Measurements from ENCODE around the gene CSRP1. TPM values are rescaled to one million over a fixed set of nuclear protein-coding genes. Genes with fewer than 3 reads are reported as not detected.

The CSRP1 gene
- total and polyA plus RNA-seq, 4 experiments from 2014 or later = 34.2 to 79.3 (median 55.3) TPM

DNA sequence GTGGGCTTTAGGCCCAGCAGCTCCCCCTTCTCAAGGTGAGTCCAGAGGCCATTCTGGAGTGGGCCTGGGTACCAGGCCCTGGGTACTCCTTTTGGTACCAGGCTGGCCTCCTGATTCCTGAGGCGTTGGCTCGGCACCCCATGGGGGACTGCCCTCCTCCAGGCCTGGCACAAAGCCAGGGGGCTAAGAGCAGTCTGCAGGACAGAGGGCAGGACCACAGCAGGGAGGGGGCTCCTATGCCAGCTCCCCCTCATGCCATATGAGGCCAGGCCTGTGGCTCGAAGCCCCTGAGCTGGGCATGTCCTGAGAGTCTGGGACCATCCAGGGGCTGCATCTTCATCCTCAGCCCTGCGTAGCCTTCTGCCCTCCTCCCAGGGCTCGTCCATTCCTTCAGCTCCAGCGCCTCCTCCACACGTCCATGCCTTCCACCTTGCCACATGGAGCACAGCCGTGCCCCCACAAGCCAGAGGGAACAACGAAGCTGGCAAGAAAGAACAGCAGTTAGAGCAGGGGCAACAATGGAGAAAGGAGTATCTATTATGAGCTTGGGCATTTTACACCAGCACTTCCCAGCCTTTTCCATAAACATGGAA, 41.1 kb downstream of the CSRP1 start:
- Histone ChIP-seq H3K27ac (ENCODE audit: low read depth, low read length) (no peak overlapping the region), H3K27me3 (ENCODE audit: insufficient read depth, low read length) (no peaks in the 10 kb centered on the region), H3K4me1 (ENCODE audit: insufficient read depth, low read length) (peaks cover 7% of the 10 kb centered on the region), H3K9me3 (ENCODE audit: control insufficient read depth in 1 of 2, low read length in 2 of 2) (no peaks in the 10 kb centered on the region), H3K36me3 (ENCODE audit: insufficient read depth, low read length) (no peaks in the 10 kb centered on the region), H3K4me3 (ENCODE audit: low read length in 2 of 2) (no peak overlapping the region)
- Mint-ChIP-seq H3K36me3 (no peaks in the 10 kb centered on the region), H3K9me3 (no peaks in the 10 kb centered on the region), H3K4me3 (no peak overlapping the region), H3K4me1 (peaks cover 5 to 19% (median 10%) of the 10 kb centered on the region in 4 donors), H3K27me3 (peaks cover 8 to 14% of the 10 kb centered on the region in 2 donors), H3K27ac (no peak overlapping the region)
- intact Hi-C loops (cut with micrococcal nuclease) = no loop called here
- no peak for DNase-seq
- POLR2A ChIA-PET (ENCODE audit: partially characterized antibody) = no interaction called here
- CTCF ChIA-PET (ENCODE audit: partially characterized antibody) = interaction anchor here (1.7 kb wide), 1 partner anchor 15 kb away, joined by 4 read pairs; no protein-coding TSS in a partner anchor

DNA sequence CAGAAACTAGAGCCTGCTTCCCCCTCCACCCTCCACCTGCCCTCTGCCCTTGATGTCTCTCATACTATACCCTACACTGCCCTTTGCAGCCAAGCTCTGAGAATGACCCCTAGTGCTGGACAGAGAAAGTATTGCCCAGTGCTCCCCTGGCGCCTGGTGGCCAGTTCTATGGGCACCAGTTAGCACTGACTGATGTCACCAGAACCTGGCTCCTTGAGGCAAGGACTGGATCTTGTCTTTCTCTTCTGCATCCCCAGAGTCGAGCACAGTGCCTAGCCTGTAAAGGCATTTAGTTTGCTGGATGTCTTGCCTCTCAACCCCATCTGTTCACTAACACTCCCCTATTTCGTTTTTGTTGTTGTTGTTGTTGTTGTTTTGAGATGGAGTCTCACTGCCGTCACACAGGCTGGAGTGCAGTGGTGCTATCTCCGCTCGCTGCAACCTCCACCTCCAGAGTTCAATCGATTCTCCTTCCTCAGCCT, 43.8 kb downstream of the CSRP1 start:
- Histone ChIP-seq H3K4me1 (ENCODE audit: insufficient read depth, low read length) (peaks cover under 1% of the 10 kb centered on the region), H3K4me3 (ENCODE audit: low read length in 2 of 2) (no peak overlapping the region), H3K9me3 (ENCODE audit: control insufficient read depth in 1 of 2, low read length in 2 of 2) (no peaks in the 10 kb centered on the region), H3K36me3 (ENCODE audit: insufficient read depth, low read length) (no peaks in the 10 kb centered on the region), H3K27ac (ENCODE audit: low read depth, low read length) (no peak overlapping the region), H3K27me3 (ENCODE audit: insufficient read depth, low read length) (no peaks in the 10 kb centered on the region)
- Mint-ChIP-seq H3K36me3 (no peaks in the 10 kb centered on the region), H3K27ac (no peak overlapping the region), H3K4me1 (peaks cover 0 to 7% (median 3%) of the 10 kb centered on the region in 4 donors), H3K4me3 (no peak overlapping the region), H3K27me3 (no peaks in the 10 kb centered on the region), H3K9me3 (no peaks in the 10 kb centered on the region)
- intact Hi-C loops (cut with micrococcal nuclease) = no loop called here
- CTCF ChIA-PET (ENCODE audit: partially characterized antibody) = interaction anchor here (1.6 kb wide), 1 partner anchor 18 kb away, joined by 3 read pairs; no protein-coding TSS in a partner anchor
- DNase-seq = no peak
- POLR2A ChIA-PET (ENCODE audit: partially characterized antibody) = no interaction called here

DNA sequence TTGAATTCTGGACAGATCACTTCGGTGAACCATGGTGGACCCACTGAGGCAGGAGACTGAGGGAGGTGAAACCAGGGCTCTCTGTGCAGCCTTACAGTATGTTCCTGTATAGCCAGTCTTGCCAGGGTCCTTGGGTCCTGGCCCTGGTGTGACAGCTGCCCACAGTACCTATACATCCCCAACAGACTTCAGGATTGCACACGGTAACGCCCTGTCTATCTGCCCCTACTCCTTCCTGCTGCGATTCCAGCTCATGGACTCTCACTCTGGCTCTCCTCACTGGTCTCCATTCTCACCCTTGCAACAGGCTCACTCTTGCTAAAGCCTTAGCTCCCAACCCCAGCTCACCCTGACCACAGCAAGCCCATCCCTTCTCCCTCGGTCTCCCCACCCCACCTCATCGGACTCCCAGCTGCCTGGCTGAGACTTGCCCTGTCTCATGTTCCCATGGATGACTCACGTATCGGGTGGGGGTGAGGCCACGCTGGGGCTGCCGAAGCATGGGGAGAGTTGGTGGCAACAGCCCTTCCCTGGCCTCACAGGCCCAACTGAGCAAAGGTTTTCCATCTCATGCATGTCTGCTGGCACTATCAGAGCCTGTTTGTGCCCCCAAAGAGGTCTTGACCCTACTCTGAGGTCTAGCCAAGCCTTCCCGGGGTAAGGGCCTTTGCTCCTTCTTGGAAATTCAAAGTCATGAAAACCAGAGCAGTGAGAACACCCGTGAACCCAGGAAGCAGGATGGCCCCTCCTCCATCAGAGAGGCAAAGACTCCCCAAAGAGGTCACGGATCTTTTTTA, 45.1 kb downstream of the CSRP1 start:
- H3K27me3 ChIP-seq (ENCODE audit: insufficient read depth, low read length) = no peaks in the 10 kb centered on the region
- no peaks in the 10 kb centered on the region for H3K27me3 Mint-ChIP-seq
- H3K27ac ChIP-seq (ENCODE audit: low read depth, low read length) = no peak overlapping the region
- no peak overlapping the region for H3K4me3 Mint-ChIP-seq
- no peaks in the 10 kb centered on the region for H3K36me3 Mint-ChIP-seq
- ChIA-PET CTCF (ENCODE audit: partially characterized antibody) (interaction anchor here (3.3 kb wide), 1 partner anchor 13 kb away, joined by 9 read pairs; no protein-coding TSS in a partner anchor), POLR2A (ENCODE audit: partially characterized antibody) (no interaction called here)
- DNase-seq = no peak
- no peaks in the 10 kb centered on the region for H3K36me3 ChIP-seq (ENCODE audit: insufficient read depth, low read length)
- H3K9me3 ChIP-seq (ENCODE audit: control insufficient read depth in 1 of 2, low read length in 2 of 2) = no peaks in the 10 kb centered on the region
- H3K4me3 ChIP-seq (ENCODE audit: low read length in 2 of 2) = no peak overlapping the region
- no peaks in the 10 kb centered on the region for H3K4me1 ChIP-seq (ENCODE audit: insufficient read depth, low read length)
- intact Hi-C loops (cut with micrococcal nuclease) = no loop called here
- no peak overlapping the region for H3K27ac Mint-ChIP-seq
- no peaks in the 10 kb centered on the region for H3K4me1 Mint-ChIP-seq
- no peaks in the 10 kb centered on the region for H3K9me3 Mint-ChIP-seq

DNA sequence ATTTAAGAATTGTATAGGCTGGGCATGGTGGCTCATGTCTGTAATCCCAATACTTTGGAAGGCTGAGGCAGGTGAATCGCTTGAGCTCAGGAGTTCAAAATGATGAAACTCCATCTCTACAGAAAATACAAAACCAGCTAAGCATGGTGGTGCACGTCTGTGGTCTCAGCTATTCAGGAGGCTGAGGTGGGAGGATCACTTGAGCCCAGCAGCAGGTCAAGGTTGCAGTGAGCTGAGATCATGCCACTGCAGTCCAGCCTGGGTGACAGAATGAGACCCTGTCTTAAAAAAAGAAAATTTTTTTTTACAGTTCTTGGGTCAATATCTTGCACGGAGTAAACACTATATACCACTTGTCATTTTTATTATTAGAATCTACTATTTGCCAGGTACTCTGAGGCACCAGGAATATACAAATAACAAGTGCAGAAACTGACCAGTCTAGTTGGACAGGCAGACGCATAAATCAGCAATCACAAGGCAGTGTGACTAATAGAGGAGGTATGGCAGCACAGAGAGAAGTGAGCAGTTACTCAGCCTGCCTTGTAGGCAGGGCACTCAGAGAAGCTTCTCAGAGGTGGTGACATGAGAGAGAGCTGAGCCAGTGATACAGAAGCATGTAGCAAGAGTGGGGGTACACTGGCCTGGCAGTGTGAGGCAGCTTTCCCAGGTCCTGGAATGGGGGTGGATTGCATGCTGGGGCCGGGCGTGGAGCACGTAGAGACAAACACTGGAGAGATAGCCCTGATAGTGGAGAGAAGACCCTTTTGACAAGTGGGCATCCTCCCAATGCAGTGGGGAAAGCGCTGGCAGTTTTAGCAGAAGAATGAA, 45.9 kb downstream of the CSRP1 start:
- Mint-ChIP-seq H3K4me3 (no peak overlapping the region), H3K27me3 (no peaks in the 10 kb centered on the region), H3K4me1 (no peaks in the 10 kb centered on the region), H3K36me3 (no peaks in the 10 kb centered on the region), H3K9me3 (no peaks in the 10 kb centered on the region), H3K27ac (peak overlapping the region in 1 of 7 donors; percentile 8)
- no peak overlapping the region for H3K27ac ChIP-seq (ENCODE audit: low read depth, low read length)
- H3K4me3 ChIP-seq (ENCODE audit: low read length in 2 of 2) = no peak overlapping the region
- H3K9me3 ChIP-seq (ENCODE audit: control insufficient read depth in 1 of 2, low read length in 2 of 2) = no peaks in the 10 kb centered on the region
- intact Hi-C loops (cut with micrococcal nuclease) = no loop called here
- POLR2A ChIA-PET (ENCODE audit: partially characterized antibody) = no interaction called here
- H3K27me3 ChIP-seq (ENCODE audit: insufficient read depth, low read length) = no peaks in the 10 kb centered on the region
- CTCF ChIA-PET (ENCODE audit: partially characterized antibody) = interaction anchor here (3.3 kb wide), 1 partner anchor 13 kb away, joined by 9 read pairs; no protein-coding TSS in a partner anchor
- H3K36me3 ChIP-seq (ENCODE audit: insufficient read depth, low read length) = no peaks in the 10 kb centered on the region
- no peak for DNase-seq
- no peaks in the 10 kb centered on the region for H3K4me1 ChIP-seq (ENCODE audit: insufficient read depth, low read length)

DNA sequence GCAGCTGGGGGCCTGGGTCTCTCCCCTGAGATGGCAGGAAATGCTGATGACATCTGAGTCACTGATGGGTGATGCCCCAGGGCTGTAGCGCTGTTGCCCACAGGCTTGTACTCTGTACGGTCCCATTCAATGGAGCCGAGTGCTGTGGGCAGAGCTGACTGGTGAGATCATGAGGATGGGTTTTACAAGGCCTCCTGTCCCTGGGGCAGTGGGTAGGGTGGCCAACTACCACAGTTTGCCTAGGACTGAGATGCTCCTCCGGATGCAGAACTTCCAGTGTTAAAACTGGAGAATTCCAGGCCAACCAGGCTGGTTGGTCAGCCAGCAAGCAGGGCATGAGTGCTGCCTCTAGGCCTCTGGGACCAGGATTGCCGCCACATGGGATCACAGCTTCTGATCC, 47.1 kb downstream of the CSRP1 start:
- no peaks in the 10 kb centered on the region for H3K27me3 ChIP-seq (ENCODE audit: insufficient read depth, low read length)
- no peaks in the 10 kb centered on the region for H3K36me3 ChIP-seq (ENCODE audit: insufficient read depth, low read length)
- intact Hi-C loops (cut with micrococcal nuclease) = no loop called here
- ChIA-PET CTCF (ENCODE audit: partially characterized antibody) (interaction anchor here (3.3 kb wide), 1 partner anchor 11 kb away, joined by 9 read pairs; no protein-coding TSS in a partner anchor), POLR2A (ENCODE audit: partially characterized antibody) (no interaction called here)
- H3K27ac ChIP-seq (ENCODE audit: low read depth, low read length) = no peak overlapping the region
- H3K4me1 ChIP-seq (ENCODE audit: insufficient read depth, low read length) = no peaks in the 10 kb centered on the region
- Mint-ChIP-seq H3K36me3 (no peaks in the 10 kb centered on the region), H3K27me3 (peaks cover 2 to 3% of the 10 kb centered on the region in 2 donors), H3K4me3 (no peak overlapping the region), H3K9me3 (no peaks in the 10 kb centered on the region), H3K27ac (no peak overlapping the region), H3K4me1 (no peaks in the 10 kb centered on the region)
- no peak for DNase-seq
- H3K4me3 ChIP-seq (ENCODE audit: low read length in 2 of 2) = no peak overlapping the region
- H3K9me3 ChIP-seq (ENCODE audit: control insufficient read depth in 1 of 2, low read length in 2 of 2) = no peaks in the 10 kb centered on the region

DNA sequence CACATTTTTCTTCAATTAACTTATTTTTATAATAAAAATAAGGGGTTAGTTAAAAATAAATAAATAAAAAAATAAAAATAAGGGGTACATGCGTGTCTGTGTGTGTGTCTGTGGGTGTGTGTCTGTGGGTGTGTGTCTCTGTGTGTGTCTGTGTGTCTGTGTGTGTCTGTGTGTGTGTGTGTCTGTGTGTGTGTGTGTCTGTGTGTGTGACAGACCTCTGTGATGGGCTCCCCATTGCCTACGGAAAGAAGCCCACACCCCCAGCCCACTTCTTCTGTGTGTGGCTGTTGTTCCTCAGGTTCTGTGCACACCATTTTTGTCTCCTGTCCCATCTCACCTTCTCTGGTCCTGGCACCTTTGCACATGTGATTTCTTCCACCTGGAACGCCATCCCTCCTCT, 47.9 kb downstream of the CSRP1 start:
- Histone ChIP-seq H3K4me1 (ENCODE audit: insufficient read depth, low read length) (no peaks in the 10 kb centered on the region), H3K27me3 (ENCODE audit: insufficient read depth, low read length) (no peaks in the 10 kb centered on the region), H3K36me3 (ENCODE audit: insufficient read depth, low read length) (no peaks in the 10 kb centered on the region), H3K4me3 (ENCODE audit: low read length in 2 of 2) (no peak overlapping the region), H3K9me3 (ENCODE audit: control insufficient read depth in 1 of 2, low read length in 2 of 2) (no peaks in the 10 kb centered on the region), H3K27ac (ENCODE audit: low read depth, low read length) (no peak overlapping the region)
- DNase-seq = no peak
- H3K4me1 Mint-ChIP-seq = peaks cover 0 to under 1% (median 0%) of the 10 kb centered on the region in 4 donors
- H3K36me3 Mint-ChIP-seq = no peaks in the 10 kb centered on the region
- no peak overlapping the region for H3K27ac Mint-ChIP-seq
- intact Hi-C loops (cut with micrococcal nuclease) = no loop called here
- CTCF ChIA-PET (ENCODE audit: partially characterized antibody) = interaction anchor here (0.6 to 3.3 kb wide), 2 partner anchors 11 to 655 kb away, joined by 3 to 9 read pairs; no protein-coding TSS in a partner anchor
- H3K27me3 Mint-ChIP-seq = peaks cover 2 to 3% of the 10 kb centered on the region in 2 donors
- no peaks in the 10 kb centered on the region for H3K9me3 Mint-ChIP-seq
- POLR2A ChIA-PET (ENCODE audit: partially characterized antibody) = no interaction called here
- no peak overlapping the region for H3K4me3 Mint-ChIP-seq

All from CD4-positive, alpha-beta memory T cell (primary cell).